Tibial artery (tissue), 4 donors: ENCODE results near the gene KREMEN2.

ENCODE experiments used
- DNase-seq, 2 donors: peaks; one replicate each; pipeline ENCODE4 v3.0.0-alpha.2; 2019
- H3K27ac ChIP-seq, 2 donors: fragments of 200-600 bp; sonication (generic) in 1 of 2; 1 replicate in 1 of 2; 2 replicates in 1 of 2; pipeline ENCODE4 v1.5.1; 2018 to 2019; ENCODE audit warnings: mild to moderate bottlenecking in 1 of 2
- H3K27me3 ChIP-seq, 2 donors: fragments of 200-600 bp; sonication (generic) in 1 of 2; one replicate each; pipeline versions ENCODE4 v1.5.1 to v1.6.0; 2016 to 2019
- H3K36me3 ChIP-seq, 3 donors: fragments of 200-600 bp; sonication (generic) in 2 of 3; one replicate each; pipeline ENCODE4 v1.5.1; 2016 to 2019; ENCODE audit warnings: mild to moderate bottlenecking in 2 of 3
- H3K4me1 ChIP-seq, 4 donors: fragments of 200-600 bp; sonication (generic) in 2 of 4; 1 replicate in 3 of 4; 2 replicates in 1 of 4; pipeline ENCODE4 v1.5.1; 2016 to 2019
- H3K4me3 ChIP-seq, 2 donors: fragments of 200-600 bp; sonication (generic) in 1 of 2; 1 replicate in 1 of 2; 2 replicates in 1 of 2; pipeline ENCODE4 v1.5.1; 2018 to 2019; ENCODE audit warnings: mild to moderate bottlenecking in 2 of 2
- H3K9me3 ChIP-seq, 3 donors: fragments of 200-600 bp; sonication (generic) in 1 of 3; one replicate each; pipeline ENCODE4 v1.5.1; 2016 to 2019
- intact Hi-C: fragments of 100-400 bp; cut with DNase I; formaldehyde crosslinking; loops from one replicate; pipeline ENCODE4 v1.15.0; 2023; ENCODE audit warnings: low total_unique reads
- TF ChIP-seq, protein P1 (sequence below), 2 experiments: fragments of 200-600 bp in 1 of 2; fragments of 450-650 bp in 1 of 2; IDR thresholded peaks; one replicate each; pipeline ENCODE4 v1.5.1; 2017 to 2019; ENCODE audit warnings: antibody characterized with exemption in 2 of 2, mild to moderate bottlenecking in 1 of 2, moderate library complexity in 1 of 2

KREMEN2 gene

DNA sequence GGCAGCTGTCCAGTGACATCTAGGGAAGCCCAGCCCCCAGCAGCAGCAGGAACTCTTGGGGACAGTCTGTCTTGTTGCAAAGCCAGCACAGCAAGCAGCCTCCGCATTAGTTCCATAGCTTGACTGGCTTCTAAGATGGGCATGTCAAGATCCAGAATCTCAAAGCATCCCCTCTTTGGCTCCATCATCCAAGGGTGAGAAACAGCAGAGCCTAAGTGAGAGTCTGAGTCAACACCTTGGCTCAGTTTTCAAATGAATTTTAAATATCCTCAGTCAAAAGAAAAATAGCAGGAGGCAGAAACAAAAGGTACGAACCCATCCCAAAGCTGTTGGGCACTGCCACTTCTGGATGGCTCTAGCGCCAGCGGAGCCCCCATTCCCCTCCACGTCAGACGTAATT is 50.9 kb downstream of the KREMEN2 start:
- intact Hi-C loops: no loop called here
- TF ChIP-seq, protein P1, sequence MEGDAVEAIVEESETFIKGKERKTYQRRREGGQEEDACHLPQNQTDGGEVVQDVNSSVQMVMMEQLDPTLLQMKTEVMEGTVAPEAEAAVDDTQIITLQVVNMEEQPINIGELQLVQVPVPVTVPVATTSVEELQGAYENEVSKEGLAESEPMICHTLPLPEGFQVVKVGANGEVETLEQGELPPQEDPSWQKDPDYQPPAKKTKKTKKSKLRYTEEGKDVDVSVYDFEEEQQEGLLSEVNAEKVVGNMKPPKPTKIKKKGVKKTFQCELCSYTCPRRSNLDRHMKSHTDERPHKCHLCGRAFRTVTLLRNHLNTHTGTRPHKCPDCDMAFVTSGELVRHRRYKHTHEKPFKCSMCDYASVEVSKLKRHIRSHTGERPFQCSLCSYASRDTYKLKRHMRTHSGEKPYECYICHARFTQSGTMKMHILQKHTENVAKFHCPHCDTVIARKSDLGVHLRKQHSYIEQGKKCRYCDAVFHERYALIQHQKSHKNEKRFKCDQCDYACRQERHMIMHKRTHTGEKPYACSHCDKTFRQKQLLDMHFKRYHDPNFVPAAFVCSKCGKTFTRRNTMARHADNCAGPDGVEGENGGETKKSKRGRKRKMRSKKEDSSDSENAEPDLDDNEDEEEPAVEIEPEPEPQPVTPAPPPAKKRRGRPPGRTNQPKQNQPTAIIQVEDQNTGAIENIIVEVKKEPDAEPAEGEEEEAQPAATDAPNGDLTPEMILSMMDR (IDR thresholded peaks at IDR 0.05): no peak
- Histone ChIP-seq H3K9me3 (no peaks in the 10 kb centered on the region), H3K27me3 (peaks cover 6 to 65% of the 10 kb centered on the region in 2 donors), H3K4me1 (peaks cover 0 to 23% (median 9%) of the 10 kb centered on the region in 4 donors), H3K4me3 (no peak overlapping the region), H3K27ac (no peak overlapping the region), H3K36me3 (no peaks in the 10 kb centered on the region)
- DNase-seq: no peak

DNA sequence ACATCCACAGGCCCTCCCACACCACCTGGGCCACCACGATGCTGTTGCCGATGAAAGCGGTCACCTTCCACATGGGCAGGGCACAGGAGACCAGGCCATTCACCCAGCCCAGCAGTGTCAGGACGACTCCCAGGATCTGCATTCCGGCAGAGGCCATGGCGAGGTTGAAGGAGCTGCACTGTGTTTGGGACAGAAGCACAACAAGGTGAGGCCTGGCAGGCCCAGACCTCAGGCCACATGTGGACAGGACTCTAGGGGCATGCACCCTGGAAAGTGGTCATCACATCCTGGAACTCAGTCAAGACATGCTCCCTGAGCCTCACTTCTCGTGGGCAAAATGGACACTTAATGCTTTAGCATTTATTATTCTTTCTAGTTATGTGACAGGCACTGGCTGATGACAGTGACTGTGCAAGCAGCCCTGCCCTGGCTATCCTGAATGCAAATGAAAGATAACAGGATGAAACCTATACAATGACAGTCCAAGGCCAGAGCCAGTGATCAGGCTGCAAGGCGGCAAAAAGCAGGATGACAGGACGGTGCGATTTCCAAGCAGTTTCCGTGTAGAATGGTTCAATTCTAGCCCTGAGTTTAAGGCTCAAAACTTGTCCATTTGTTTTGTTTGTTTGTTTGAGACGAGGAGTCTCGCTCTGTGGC is 51.9 kb downstream of the KREMEN2 start:
- no peaks in the 10 kb centered on the region for H3K9me3 ChIP-seq
- H3K4me1 ChIP-seq: peaks cover 0 to 22% (median 10%) of the 10 kb centered on the region in 4 donors
- TF ChIP-seq, protein P1 (IDR thresholded peaks at IDR 0.05): no peak
- no peak overlapping the region for H3K4me3 ChIP-seq
- DNase-seq: no peak
- H3K36me3 ChIP-seq: no peaks in the 10 kb centered on the region
- no peak overlapping the region for H3K27ac ChIP-seq
- H3K27me3 ChIP-seq: peaks cover 6 to 55% of the 10 kb centered on the region in 2 donors
- intact Hi-C loops: no loop called here

DNA sequence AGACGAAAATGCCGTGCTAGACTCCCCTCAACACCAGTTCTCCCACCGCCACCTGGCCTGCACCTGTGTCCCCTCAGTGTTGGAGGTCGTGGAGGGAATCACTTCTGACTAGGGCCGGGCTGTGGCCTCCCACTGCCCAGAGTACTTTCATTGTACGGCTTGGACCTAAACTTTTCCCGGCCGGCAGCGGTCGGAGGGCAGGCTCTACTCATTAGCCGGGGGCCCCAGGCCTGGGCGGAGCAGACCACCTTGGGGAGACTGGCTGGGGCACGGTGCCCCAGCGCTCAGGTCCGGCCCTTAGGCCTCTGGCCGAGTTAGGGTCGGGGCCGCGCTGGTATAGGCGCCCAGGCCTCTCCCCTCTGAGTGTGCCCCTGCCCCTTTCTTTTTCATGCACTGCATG is 53.3 kb downstream of the KREMEN2 start:
- H3K4me3 ChIP-seq: no peak overlapping the region
- no peak for DNase-seq
- H3K27ac ChIP-seq: no peak overlapping the region
- no peaks in the 10 kb centered on the region for H3K9me3 ChIP-seq
- no peaks in the 10 kb centered on the region for H3K36me3 ChIP-seq
- H3K27me3 ChIP-seq: peaks cover 1 to 45% of the 10 kb centered on the region in 2 donors
- TF ChIP-seq, protein P1 (IDR thresholded peaks at IDR 0.05): no peak
- intact Hi-C loops: no loop called here
- peaks cover 0 to 36% (median 22%) of the 10 kb centered on the region in 4 donors for H3K4me1 ChIP-seq
